ENCODE data around the gene METAP1D.

Gene METAP1D

DNA sequence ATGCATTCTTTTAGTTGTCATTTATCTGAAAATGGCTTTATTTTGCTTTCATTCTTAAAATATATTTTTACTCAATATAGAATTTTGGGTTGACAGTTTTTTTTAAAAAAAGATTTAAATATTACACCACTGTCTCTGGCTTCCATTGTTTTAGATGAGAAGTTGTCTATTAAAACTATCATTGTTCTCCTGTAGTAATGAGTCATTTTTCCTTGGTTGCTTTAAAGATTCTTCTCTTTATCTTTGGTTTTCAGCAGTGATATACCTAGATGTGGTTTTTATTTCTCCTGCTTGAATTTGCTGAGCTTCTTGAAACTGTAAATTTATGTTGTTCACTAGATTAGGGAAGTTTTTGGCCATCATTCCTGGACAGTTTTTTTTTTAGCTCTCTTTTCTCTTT, 129.7 kb downstream of the METAP1D start:
- no peak for DNase-seq
